HG02798 (cell line): Measurements from ENCODE around the gene PLOD2.

Experiments
- ATAC-seq: cut with Tn5 transposase; IDR thresholded peaks from one replicate; pipeline ENCODE4 v1.9.1; 2021; ENCODE audit warnings: mild to moderate bottlenecking; ENCODE audit not compliant: unreplicated experiment, poor library complexity

The PLOD2 gene

GRCh38 chr3:146052791-146053310 is 108.1 kb downstream of the PLOD2 start:
- ATAC-seq, result no peak

GRCh38 chr3:146052056-146052790 is 108.8 kb downstream of the PLOD2 start:
- ATAC-seq, result no peak

GRCh38 chr3:146050691-146051090 is 110.3 kb downstream of the PLOD2 start:
- no peak for ATAC-seq

GRCh38 chr3:146047485-146047884 is 113.5 kb downstream of the PLOD2 start:
- ATAC-seq, result no peak

DNA sequence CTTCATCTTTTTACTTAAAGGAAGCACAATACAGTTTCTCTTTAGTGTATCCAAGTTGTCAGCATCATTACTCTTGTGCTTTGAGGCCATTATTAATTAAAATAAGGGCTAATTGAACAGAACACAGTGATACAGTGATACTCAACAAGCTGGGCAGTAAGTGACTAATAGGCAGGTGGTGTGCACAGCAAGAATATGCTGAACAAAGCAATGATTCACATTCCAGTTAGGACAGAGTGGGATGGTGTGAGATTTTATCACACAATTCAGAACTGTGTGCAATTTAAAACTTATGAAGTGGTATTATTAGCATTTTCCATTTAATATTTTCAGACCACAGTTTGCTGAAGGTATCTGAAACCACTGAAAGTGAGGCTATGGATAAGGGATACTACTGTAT is 116.9 kb downstream of the PLOD2 start:
- ATAC-seq, result no peak

- ATAC-seq, result no peak
Observed at GRCh38 chr3:146040630-146041029, 120.4 kb downstream of the PLOD2 start.

- ATAC-seq, result no peak
Observed at GRCh38 chr3:146037697-146038096, 123.3 kb downstream of the PLOD2 start.

- no peak for ATAC-seq
Observed at GRCh38 chr3:146036281-146036680, 124.7 kb downstream of the PLOD2 start.

- no peak for ATAC-seq
Observed at GRCh38 chr3:146035366-146035765, 125.6 kb downstream of the PLOD2 start.

- ATAC-seq, result no peak
Observed at GRCh38 chr3:146033950-146034349, 127.0 kb downstream of the PLOD2 start.

GRCh38 chr3:146026547-146026946 is 134.4 kb downstream of the PLOD2 start:
- no peak for ATAC-seq

GRCh38 chr3:146024260-146024659 is 136.7 kb downstream of the PLOD2 start:
- ATAC-seq, result no peak

DNA sequence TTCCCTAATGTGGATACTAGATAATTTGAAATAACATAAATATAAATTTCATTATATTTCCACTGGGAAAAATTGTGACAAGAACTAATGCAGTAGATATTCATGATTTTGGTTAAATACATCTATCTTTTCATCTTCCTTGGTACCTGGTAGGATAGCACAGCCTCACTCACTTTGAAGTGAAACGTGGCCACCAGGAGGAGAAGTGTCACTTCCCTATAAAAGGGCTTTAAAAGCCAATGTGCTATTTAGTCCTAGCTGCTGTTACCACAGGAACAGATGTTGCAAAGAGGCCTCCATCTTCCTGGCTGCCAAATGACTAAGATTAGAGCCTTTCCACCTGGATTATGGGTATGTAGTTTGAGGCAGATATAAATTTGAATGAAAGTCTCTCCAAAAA is 140.0 kb downstream of the PLOD2 start:
- no peak for ATAC-seq

- no peak for ATAC-seq
Observed at GRCh38 chr3:146019508-146019907, 141.5 kb downstream of the PLOD2 start.
